Naive thymus-derived CD8-positive, alpha-beta T cell (primary cell): ENCODE results near the gene RAD51B. TPM values are rescaled to one million over a fixed set of nuclear protein-coding genes. Genes with fewer than 3 reads are reported as not detected.
A peak's percentile ranks its signal among the peaks of the same experiment; 100 is the strongest.

Source experiments
- ATAC-seq, 2 donors: fragments of 150-1000 bp; cut with Tn5 transposase in 1 of 2; sonication (Bioruptor Pico), chemical (Tn5 transposase) in 1 of 2; 1 replicate in 1 of 2; 2 replicates in 1 of 2; pipeline ENCODE4 v1.10.0; 2021; ENCODE audit warnings: mild to moderate bottlenecking in 2 of 2, moderate library complexity in 2 of 2
- POLR2A ChIA-PET: fragments of 350-600 bp; sonication (Branson Sonifier 250); formaldehyde crosslinking; loops from one replicate; lab custom pipeline; 2021; ENCODE audit warnings: antibody characterized with exemption; lab: Charles Lee
- DNase-seq, 10 donors: peaks; one replicate each; pipeline versions ENCODE4 v3.0.0 to v3.0.0-alpha.2; 2020 to 2022
- H3K27ac Mint-ChIP-seq, 10 donors: one replicate each; pipeline ENCODE4 v1.8.0; 2020 to 2022; ENCODE audit warnings: mild to moderate bottlenecking in 10 of 10, mixed read lengths in 10 of 10, moderate library complexity in 4 of 10, inconsistent platforms in 1 of 10
- H3K27me3 Mint-ChIP-seq, 5 donors: one replicate each; pipeline ENCODE4 v1.8.0; 2021 to 2022; ENCODE audit warnings: mixed read lengths in 5 of 5
- H3K36me3 Mint-ChIP-seq, 3 donors: one replicate each; pipeline ENCODE4 v1.8.0; 2020 to 2022; ENCODE audit warnings: mixed read lengths in 3 of 3, mild to moderate bottlenecking in 2 of 3, inconsistent platforms in 1 of 3
- H3K4me1 Mint-ChIP-seq, 4 donors: one replicate each; pipeline ENCODE4 v1.8.0; 2021 to 2022; ENCODE audit warnings: mixed read lengths in 4 of 4
- H3K4me3 Mint-ChIP-seq, 10 donors: one replicate each; pipeline ENCODE4 v1.8.0; 2020 to 2022; ENCODE audit warnings: mild to moderate bottlenecking in 10 of 10, mixed read lengths in 10 of 10, moderate library complexity in 6 of 10, inconsistent platforms in 1 of 10
- H3K9me3 Mint-ChIP-seq, 9 donors: one replicate each; pipeline ENCODE4 v1.8.0; 2020 to 2022; ENCODE audit warnings: mixed read lengths in 9 of 9, mild to moderate bottlenecking in 3 of 9, inconsistent platforms in 1 of 9, moderate library complexity in 1 of 9
- polyA plus RNA-seq, 3 donors: library from polyadenylated mRNA; unstranded; fragments of 300-500 nt; fragmentation: Illumina TruSeq; gene quantifications; one replicate each; pipeline ENCODE4 v1.2.3, GENCODE V29; 2021
- total RNA-seq, 8 experiments: library from RNA in 2 of 8; stranded (reverse) in 2 of 8; gene quantifications; one replicate each; pipeline ENCODE4 v1.2.3 and lab custom pipeline; 2021 to 2026

The RAD51B gene
- total and polyA plus RNA-seq, 5 experiments from 2014 or later = 15.1 to 30.0 (median 26.4) TPM

GRCh38 chr14:68627868-68628604 lies 808.5 kb downstream of the RAD51B start:
- peaks cover 8 to 26% (median 24%) of the 10 kb centered on the region in 4 donors for H3K4me1 Mint-ChIP-seq
- no peaks in the 10 kb centered on the region for H3K36me3 Mint-ChIP-seq
- peak overlapping the region; percentile 73 to 86 (median 80) for H3K4me3 Mint-ChIP-seq
- POLR2A ChIA-PET = interaction anchor here (0.5 to 2.8 kb wide), 9 partner anchors 10 to 162 kb away, joined by 3 to 10 read pairs (median 3); no protein-coding TSS in a partner anchor
- DNase-seq (peak in 8 of 10 donors; percentile 38 to 76 (median 50)), ATAC-seq (peak; percentile 67 to 87)
- peaks cover 0 to 1% (median 0%) of the 10 kb centered on the region in 5 donors for H3K27me3 Mint-ChIP-seq
- H3K9me3 Mint-ChIP-seq = no peaks in the 10 kb centered on the region
- peak overlapping the region in 8 of 10 donors; percentile 20 to 87 (median 82) for H3K27ac Mint-ChIP-seq

GRCh38 chr14:68628605-68629310 lies 809.2 kb downstream of the RAD51B start:
- ATAC-seq (peak; percentile 77 to 79), DNase-seq (peak in 5 of 10 donors; percentile 18 to 37 (median 31))
- Mint-ChIP-seq H3K36me3 (no peaks in the 10 kb centered on the region), H3K27me3 (peaks cover 0 to 1% (median 0%) of the 10 kb centered on the region in 5 donors), H3K27ac (peak overlapping the region; percentile 20 to 87 (median 81)), H3K9me3 (no peaks in the 10 kb centered on the region), H3K4me1 (peaks cover 8 to 30% (median 20%) of the 10 kb centered on the region in 4 donors), H3K4me3 (peak overlapping the region; percentile 73 to 86 (median 80))
- POLR2A ChIA-PET = interaction anchor here (0.5 to 2.8 kb wide), 8 partner anchors 9 to 248 kb away, joined by 3 to 10 read pairs (median 3); partner anchors contain the start of gene ZFP36L1

GRCh38 chr14:68630081-68630571 lies 810.5 kb downstream of the RAD51B start:
- Mint-ChIP-seq H3K36me3 (no peaks in the 10 kb centered on the region), H3K9me3 (no peaks in the 10 kb centered on the region), H3K4me3 (peak overlapping the region in 1 of 10 donors; percentile 41), H3K4me1 (peaks cover 8 to 30% (median 20%) of the 10 kb centered on the region in 4 donors), H3K27ac (no peak overlapping the region), H3K27me3 (peaks cover 0 to 1% (median 0%) of the 10 kb centered on the region in 5 donors)
- DNase-seq = no peak
- POLR2A ChIA-PET = interaction anchor here (0.6 to 2.8 kb wide), 3 partner anchors 8 to 703 kb away, joined by 3 to 10 read pairs (median 9); no protein-coding TSS in a partner anchor
- ATAC-seq = no peak

GRCh38 chr14:68630611-68631393 lies 811.2 kb downstream of the RAD51B start:
- POLR2A ChIA-PET = no interaction called here
- H3K9me3 Mint-ChIP-seq = no peaks in the 10 kb centered on the region
- H3K4me1 Mint-ChIP-seq = peaks cover 6 to 30% (median 20%) of the 10 kb centered on the region in 4 donors
- no peaks in the 10 kb centered on the region for H3K36me3 Mint-ChIP-seq
- H3K27me3 Mint-ChIP-seq = peaks cover 0 to 1% (median 0%) of the 10 kb centered on the region in 5 donors
- ATAC-seq (no peak), DNase-seq (no peak)
- no peak overlapping the region for H3K4me3 Mint-ChIP-seq
- H3K27ac Mint-ChIP-seq = no peak overlapping the region

GRCh38 chr14:68631394-68632053 lies 811.9 kb downstream of the RAD51B start:
- H3K4me1 Mint-ChIP-seq = peaks cover 3 to 30% (median 20%) of the 10 kb centered on the region in 4 donors
- no peak overlapping the region for H3K4me3 Mint-ChIP-seq
- H3K27ac Mint-ChIP-seq = peak overlapping the region in 2 of 10 donors; percentile 12 to 63
- H3K9me3 Mint-ChIP-seq = no peaks in the 10 kb centered on the region
- no peak for DNase-seq
- POLR2A ChIA-PET = no interaction called here
- H3K36me3 Mint-ChIP-seq = no peaks in the 10 kb centered on the region
- no peaks in the 10 kb centered on the region for H3K27me3 Mint-ChIP-seq
- no peak for ATAC-seq

GRCh38 chr14:68632054-68632895 lies 812.7 kb downstream of the RAD51B start:
- no peak for ATAC-seq
- H3K4me3 Mint-ChIP-seq = no peak overlapping the region
- peaks cover 3 to 28% (median 19%) of the 10 kb centered on the region in 4 donors for H3K4me1 Mint-ChIP-seq
- POLR2A ChIA-PET = interaction anchor here (0.6 to 1.1 kb wide), 3 partner anchors 15 to 25 kb away, joined by 3 to 4 read pairs (median 3); no protein-coding TSS in a partner anchor
- H3K36me3 Mint-ChIP-seq = no peaks in the 10 kb centered on the region
- no peaks in the 10 kb centered on the region for H3K27me3 Mint-ChIP-seq
- peak overlapping the region in 1 of 10 donors; percentile 12 for H3K27ac Mint-ChIP-seq
- DNase-seq = no peak
- no peaks in the 10 kb centered on the region for H3K9me3 Mint-ChIP-seq

GRCh38 chr14:68633131-68633991 lies 813.8 kb downstream of the RAD51B start:
- no peaks in the 10 kb centered on the region for H3K27me3 Mint-ChIP-seq
- peak overlapping the region in 1 of 10 donors; percentile 9 for H3K27ac Mint-ChIP-seq
- POLR2A ChIA-PET = interaction anchor here (1.0 to 1.1 kb wide), 2 partner anchors 21 to 26 kb away, joined by 3 to 4 read pairs; no protein-coding TSS in a partner anchor
- H3K36me3 Mint-ChIP-seq = no peaks in the 10 kb centered on the region
- no peak for ATAC-seq
- DNase-seq = no peak
- H3K9me3 Mint-ChIP-seq = no peaks in the 10 kb centered on the region
- peaks cover 3 to 19% (median 10%) of the 10 kb centered on the region in 4 donors for H3K4me1 Mint-ChIP-seq
- peak overlapping the region in 1 of 10 donors; percentile 60 for H3K4me3 Mint-ChIP-seq

- no peaks in the 10 kb centered on the region for H3K9me3 Mint-ChIP-seq
- peaks cover 0 to 9% (median under 1%) of the 10 kb centered on the region in 4 donors for H3K4me1 Mint-ChIP-seq
- H3K4me3 Mint-ChIP-seq = no peak overlapping the region
- H3K27me3 Mint-ChIP-seq = no peaks in the 10 kb centered on the region
- DNase-seq = no peak
- no peaks in the 10 kb centered on the region for H3K36me3 Mint-ChIP-seq
- ATAC-seq = no peak
- POLR2A ChIA-PET = no interaction called here
- H3K27ac Mint-ChIP-seq = no peak overlapping the region
These were observed 814.8 kb downstream of the RAD51B start for GRCh38 chr14:68634332-68634731.

GRCh38 chr14:68634874-68635595 lies 815.5 kb downstream of the RAD51B start:
- Mint-ChIP-seq H3K36me3 (no peaks in the 10 kb centered on the region), H3K27ac (no peak overlapping the region), H3K27me3 (no peaks in the 10 kb centered on the region), H3K4me1 (peaks cover 0 to 8% (median 0%) of the 10 kb centered on the region in 4 donors), H3K4me3 (no peak overlapping the region), H3K9me3 (peaks cover 0 to under 1% (median 0%) of the 10 kb centered on the region in 9 donors)
- POLR2A ChIA-PET = no interaction called here
- ATAC-seq (no peak), DNase-seq (no peak)
